ENCODE results near the gene SRRM5. TPM values are rescaled to one million over a fixed set of nuclear protein-coding genes. Genes with fewer than 3 reads are reported as not detected.

SRRM5 gene, protein sequence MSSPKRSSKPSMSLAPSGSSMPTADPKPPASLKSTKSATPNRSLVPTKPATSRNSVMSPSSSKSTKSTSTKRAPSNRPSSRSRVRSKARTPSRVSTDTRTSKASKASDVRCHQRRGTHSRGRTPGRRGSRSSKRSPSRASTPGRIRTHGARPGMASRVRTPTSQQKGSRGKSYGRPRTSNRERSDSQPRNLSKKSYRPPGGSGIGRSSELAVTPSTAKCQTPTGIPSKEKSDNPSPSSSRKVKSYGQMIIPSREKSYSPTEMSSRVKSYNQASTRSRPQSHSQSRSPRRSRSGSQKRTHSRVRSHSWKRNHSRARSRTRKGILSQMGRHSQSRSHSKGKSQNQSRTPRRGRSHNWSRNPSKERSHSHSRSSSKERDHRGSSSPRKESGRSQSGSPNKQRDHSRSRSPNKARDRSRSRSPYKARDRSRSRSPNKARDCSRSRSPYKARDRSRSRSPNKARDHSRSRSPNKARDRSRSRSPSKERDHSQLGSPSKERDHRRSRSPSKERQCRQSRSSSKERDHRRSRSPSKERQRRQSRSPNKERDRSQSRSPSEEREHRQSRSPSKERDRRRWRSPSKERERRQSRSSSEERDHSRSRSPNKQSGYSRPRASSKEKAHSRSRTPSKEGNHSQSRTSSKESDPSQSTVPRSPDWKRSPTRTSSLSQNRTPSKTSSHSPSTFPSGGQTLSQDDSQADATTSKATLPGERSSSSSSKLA
- total RNA-seq = not detected in 2 replicates

DNA sequence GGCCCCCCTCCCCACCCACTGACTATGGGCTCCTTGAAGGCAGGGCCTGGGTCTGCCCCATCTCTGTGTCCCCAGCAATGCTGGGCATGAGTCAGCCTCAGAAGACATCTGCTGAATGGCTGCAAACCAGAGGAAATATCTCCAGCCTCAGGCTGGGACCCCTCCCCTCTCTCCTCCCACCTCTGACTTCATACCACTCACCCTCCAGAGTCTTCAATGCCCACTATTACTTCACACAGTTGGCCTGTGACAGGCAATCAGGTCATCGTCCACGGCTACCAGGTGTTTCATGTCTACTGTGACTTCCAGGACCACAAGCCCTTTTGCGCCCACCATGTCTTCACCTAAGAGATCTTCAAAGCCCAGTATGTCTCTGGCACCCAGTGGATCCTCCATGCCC, at the start of gene SRRM5:
Gene SRRM5 (plus strand): TSS at position 301 of the 400 bp plus-strand sequence. CDS start 34 bp downstream, at position 335.

DNA sequence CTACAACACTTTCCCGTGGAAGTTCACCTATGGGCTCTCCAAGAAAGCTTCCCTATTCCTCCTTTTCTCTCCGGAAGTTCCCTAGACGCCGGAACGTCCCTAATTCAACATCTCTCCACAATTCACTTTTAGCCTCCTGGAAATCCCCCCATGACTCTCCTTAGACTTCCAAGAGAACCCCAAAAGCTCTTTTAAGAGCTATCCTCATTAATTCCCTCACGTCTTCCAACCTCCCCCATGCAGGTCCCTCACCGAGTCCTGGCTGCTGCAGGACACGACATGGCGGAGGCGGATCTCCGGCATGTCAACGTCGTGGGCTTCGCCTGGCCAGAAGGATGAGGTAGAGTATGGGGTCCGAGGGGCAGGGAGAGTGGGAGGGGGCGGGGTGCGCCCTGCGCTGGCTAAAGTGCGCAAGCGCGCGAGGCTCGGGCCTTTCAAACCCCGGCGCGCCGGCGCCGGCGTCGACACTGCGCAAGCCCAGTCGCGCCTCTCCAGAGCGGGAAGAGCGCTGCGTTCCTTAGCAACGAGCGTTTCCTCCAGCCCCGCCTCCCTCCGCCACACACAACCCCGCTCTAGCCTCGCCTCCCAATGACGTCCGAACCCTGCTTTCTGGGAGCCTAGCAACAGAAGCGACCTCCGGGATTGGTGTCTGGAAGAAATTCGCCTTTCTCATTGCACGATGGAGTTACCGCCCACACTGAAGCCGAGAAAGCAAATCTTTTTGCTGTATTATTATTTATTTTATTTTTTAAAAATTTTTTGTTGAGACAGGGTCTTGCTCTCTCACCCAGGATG, 36.5 kb upstream of the SRRM5 start, which contains the start of the genes PINLYP and XRCC1:
Gene PINLYP (plus strand): TSS at position 646 of the 795 bp plus-strand sequence. CDS start 1,391 bp downstream, outside the sequence.
Gene XRCC1 (minus strand): TSS at position 372 of the 795 bp plus-strand sequence. CDS start 69 bp downstream, at position 303.

DNA sequence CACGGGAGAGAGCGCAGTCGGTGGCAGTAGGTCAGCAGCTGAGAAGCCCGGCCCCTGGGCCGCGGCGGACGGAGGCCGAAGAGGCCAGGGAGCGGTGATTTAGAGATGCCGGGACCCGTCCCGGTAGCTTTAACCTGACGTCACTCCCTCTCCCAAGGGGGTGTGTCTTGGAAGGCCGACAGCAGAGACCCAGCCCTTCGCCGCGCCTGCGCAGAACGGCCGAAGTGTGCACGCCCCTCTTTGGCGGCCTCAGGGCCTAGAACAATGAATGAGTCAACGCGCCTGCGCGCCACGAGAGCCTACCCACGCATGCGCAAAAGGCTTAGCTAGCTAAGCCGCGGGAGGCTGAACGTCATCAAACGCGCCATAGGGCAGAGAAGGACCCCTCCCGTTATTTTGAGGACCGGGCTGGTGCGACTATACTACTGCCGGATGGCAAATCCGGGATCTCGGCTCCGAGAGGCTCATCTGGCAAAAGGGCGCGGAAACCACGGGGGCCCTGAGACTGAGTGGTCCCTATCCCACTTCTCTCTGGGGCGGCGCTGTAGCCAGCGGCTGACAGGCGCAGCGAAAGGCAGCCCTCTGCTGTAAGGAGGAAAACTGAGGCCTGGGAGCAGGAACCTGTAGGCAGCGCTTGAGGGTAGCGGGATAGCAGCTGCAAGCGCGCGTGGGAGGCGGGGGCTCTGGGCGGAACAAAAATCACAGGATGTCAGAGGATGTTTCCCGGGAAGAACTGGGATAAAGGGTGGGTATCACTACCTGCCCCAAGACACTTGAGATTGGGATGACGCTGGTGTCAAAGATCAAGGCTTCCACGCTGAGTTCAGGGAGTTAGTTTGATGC, 15.7 kb upstream of the SRRM5 start, which contains the start of the genes IRGQ and ZNF576:
Gene IRGQ (minus strand): TSS at position 136 of the 843 bp plus-strand sequence. CDS start 796 bp downstream, outside the sequence.
Gene ZNF576 (plus strand): TSS at position 597 of the 843 bp plus-strand sequence. CDS start 514 bp downstream, outside the sequence.

DNA sequence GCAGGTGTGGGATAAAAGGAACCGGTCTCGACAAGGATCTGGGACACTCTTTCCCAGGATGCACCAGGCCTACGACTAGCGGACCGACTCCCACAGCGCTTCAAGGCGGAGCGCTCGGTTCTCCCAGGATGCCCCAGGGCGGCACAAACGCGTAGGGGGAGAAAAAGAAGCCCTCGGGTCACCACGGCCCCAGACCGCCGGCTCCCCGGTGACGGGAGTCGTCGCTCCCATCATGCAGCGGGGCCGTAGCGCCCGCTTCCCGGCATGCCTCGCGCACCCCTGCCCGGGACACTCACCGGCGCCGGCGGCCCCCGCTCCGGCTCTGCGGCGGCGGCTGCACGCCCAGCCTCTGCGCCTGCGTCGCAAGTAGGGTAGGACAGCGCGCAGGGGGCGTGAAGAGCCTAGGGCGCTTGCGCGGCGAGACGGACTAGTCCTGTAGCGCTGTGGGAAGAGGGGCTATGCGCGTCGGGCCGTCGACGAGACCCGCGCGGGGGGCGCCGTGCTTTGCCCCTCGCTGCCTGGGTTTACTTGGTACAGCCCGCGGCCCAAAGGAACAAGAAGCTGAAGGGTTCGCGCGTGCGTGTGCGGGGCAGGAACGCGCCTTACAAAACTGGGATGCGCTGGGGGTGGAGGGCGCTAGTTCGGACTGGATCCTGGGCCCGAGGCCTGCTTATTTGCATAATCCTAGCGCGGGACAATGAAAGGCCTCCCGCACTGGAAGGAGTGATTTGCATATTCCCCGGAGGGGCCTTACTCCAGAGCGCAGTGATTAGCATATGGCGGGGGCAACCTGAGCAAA, 7.6 kb downstream of the SRRM5 start, which contains the start of gene ZNF428:
Gene ZNF428 (minus strand): TSS at position 368 of the 799 bp plus-strand sequence. CDS start 5,325 bp downstream, outside the sequence.

DNA sequence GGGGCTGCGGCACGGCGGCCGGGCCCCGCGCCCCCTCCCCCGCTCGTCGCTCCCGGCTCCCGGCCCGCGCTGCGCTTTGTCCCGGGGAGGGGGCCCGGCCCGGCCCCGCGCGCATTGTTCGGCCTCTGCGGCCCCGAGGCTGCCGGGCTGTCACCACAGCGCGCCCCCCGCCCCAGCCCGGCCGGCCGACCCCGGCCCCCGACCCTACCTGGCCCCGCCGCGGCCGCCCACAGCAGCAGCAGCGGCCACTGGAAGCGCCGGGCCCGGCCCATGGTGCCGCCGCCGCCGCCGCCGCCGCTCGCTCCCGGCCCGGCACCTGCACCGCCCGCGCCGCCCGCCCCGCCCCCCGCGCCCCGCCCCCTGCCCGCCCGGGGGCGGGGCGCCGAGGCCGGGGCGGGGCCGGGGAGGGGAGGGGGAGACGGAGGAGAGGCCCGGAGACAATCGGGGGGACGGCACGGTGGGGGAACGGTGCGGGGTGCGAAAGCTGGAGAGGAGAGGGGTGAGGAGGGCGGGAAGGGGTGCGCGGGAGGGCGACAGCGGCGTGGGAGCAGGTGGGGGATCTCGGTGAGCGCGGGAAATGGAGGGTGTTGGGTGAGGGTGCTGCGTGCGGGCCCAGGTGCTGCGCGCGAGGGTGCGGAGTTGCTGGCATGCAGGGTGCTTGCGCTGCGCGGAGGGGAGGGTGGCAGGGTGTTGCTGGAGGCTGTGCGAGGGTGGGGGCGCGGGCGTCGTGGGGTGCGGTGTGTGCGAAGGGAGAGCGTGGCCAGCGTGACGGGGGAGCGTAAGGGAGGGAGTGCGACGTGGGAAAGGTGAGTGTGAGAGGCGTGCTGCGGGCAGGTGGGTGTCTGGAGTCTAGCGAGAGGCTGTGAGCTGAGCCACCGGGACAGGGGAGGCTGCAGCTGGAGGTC, 27.9 kb downstream of the SRRM5 start, which contains the start of gene CADM4:
Gene CADM4 (minus strand): TSS at position 332 of the 905 bp plus-strand sequence. CDS start 60 bp downstream, at position 272.

Other genes starting within 250 kb of the SRRM5 start
- not detected in 2 replicates for gene TEX101, start 197.2 kb upstream of the SRRM5 start, total RNA-seq
- gene LYPD3, start 146.5 kb upstream of the SRRM5 start, total RNA-seq = 4.9 and 13.0 TPM in 2 replicates
- 23.1 and 29.4 TPM in 2 replicates for gene PHLDB3, start 107.3 kb upstream of the SRRM5 start, total RNA-seq
- 185 and 221 TPM in 2 replicates for gene ETHE1, start 84.9 kb upstream of the SRRM5 start, total RNA-seq
- not detected in 2 replicates for gene ZNF575, start 78.9 kb upstream of the SRRM5 start, total RNA-seq
- gene XRCC1, start 36.6 kb upstream of the SRRM5 start, total RNA-seq = 9.6 and 12.1 TPM in 2 replicates
- 0.64 and 4.1 TPM in 2 replicates for gene PINLYP, start 36.3 kb upstream of the SRRM5 start, total RNA-seq
- 14.1 and 18.6 TPM in 2 replicates for gene IRGQ, start 16.0 kb upstream of the SRRM5 start, total RNA-seq
- gene ZNF576, start 15.5 kb upstream of the SRRM5 start, total RNA-seq = 10.8 and 16.2 TPM in 2 replicates
- 17.1 and 23.1 TPM in 2 replicates for gene ZNF428, start 7.5 kb downstream of the SRRM5 start, total RNA-seq
- 9.6 and 13.3 TPM in 2 replicates for gene CADM4, start 27.8 kb downstream of the SRRM5 start, total RNA-seq
- gene PLAUR, start 58.1 kb downstream of the SRRM5 start, total RNA-seq = 28.6 and 292 TPM in 2 replicates
- gene IRGC, start 104.0 kb downstream of the SRRM5 start, total RNA-seq = not detected in 2 replicates
- 3.9 and 7.5 TPM in 2 replicates for gene SMG9, start 142.9 kb downstream of the SRRM5 start, total RNA-seq
- gene KCNN4, start 168.9 kb downstream of the SRRM5 start, total RNA-seq = 22.8 and 24.8 TPM in 2 replicates
- gene LYPD5, start 190.4 kb downstream of the SRRM5 start, total RNA-seq = 1.5 and 2.7 TPM in 2 replicates
- gene ZNF283, start 215.2 kb downstream of the SRRM5 start, total RNA-seq = 5.1 and 11.7 TPM in 2 replicates

Measured in tracheal epithelial cell (primary cell).